Naive thymus-derived CD4-positive, alpha-beta T cell (primary cell): ENCODE results near the gene UBA3. TPM values are rescaled to one million over a fixed set of nuclear protein-coding genes. Genes with fewer than 3 reads are reported as not detected.

Source experiments
- ATAC-seq: fragments of 150-1000 bp; cut with Tn5 transposase; 2 replicates; pipeline ENCODE4 v1.10.0; 2021; ENCODE audit warnings: mild to moderate bottlenecking, moderate library complexity
- CTCF ChIA-PET: fragments of 350-600 bp; sonication (Branson Sonifier 250); formaldehyde crosslinking; loops from one replicate; lab custom pipeline; 2021; ENCODE audit warnings: antibody characterized with exemption; lab: Charles Lee
- POLR2A ChIA-PET: fragments of 350-600 bp; sonication (Branson Sonifier 250); formaldehyde crosslinking; loops from one replicate; lab custom pipeline; 2021; ENCODE audit warnings: antibody characterized with exemption, inconsistent platforms; lab: Charles Lee
- DNase-seq, 9 donors: peaks; one replicate each; pipeline versions ENCODE4 v3.0.0 to v3.0.0-alpha.2; 2020 to 2022; ENCODE audit warnings: mixed read lengths in 1 of 9
- H3K27ac ChIP-seq: one replicate; pipeline ENCODE4 v1.7.0; 2013; ENCODE audit warnings: mild to moderate bottlenecking, low read depth, low read length, moderate library complexity
- H3K27me3 ChIP-seq, 2 donors: one replicate each; pipeline ENCODE4 v1.7.0; 2013; ENCODE audit warnings: low read length in 2 of 2, mild to moderate bottlenecking in 2 of 2, moderate library complexity in 2 of 2; ENCODE audit not compliant: control insufficient read depth in 2 of 2, insufficient read depth in 2 of 2
- H3K36me3 ChIP-seq, 3 experiments: 1 replicate in 2 of 3; 2 replicates in 1 of 3; pipeline ENCODE4 v1.7.0; 2013; ENCODE audit warnings: low read length in 3 of 3, mild to moderate bottlenecking in 3 of 3, moderate library complexity in 1 of 3; ENCODE audit not compliant: insufficient read depth in 3 of 3, control insufficient read depth in 2 of 3
- H3K4me1 ChIP-seq, 2 donors: one replicate each; pipeline ENCODE4 v1.7.0; 2013; ENCODE audit warnings: low read length in 2 of 2, mild to moderate bottlenecking in 2 of 2, moderate library complexity in 1 of 2; ENCODE audit not compliant: control insufficient read depth in 2 of 2, insufficient read depth in 2 of 2
- H3K4me3 ChIP-seq: 2 replicates; pipeline ENCODE4 v1.7.0; 2013; ENCODE audit warnings: mild to moderate bottlenecking, low read length
- H3K9me3 ChIP-seq, 3 experiments: 1 replicate in 2 of 3; 2 replicates in 1 of 3; pipeline ENCODE4 v1.7.0; 2013; ENCODE audit warnings: low read length in 3 of 3; ENCODE audit not compliant: control insufficient read depth in 2 of 3
- H3K27ac Mint-ChIP-seq, 9 donors: one replicate each; pipeline ENCODE4 v1.8.0; 2020 to 2022; ENCODE audit warnings: mixed read lengths in 9 of 9, mild to moderate bottlenecking in 8 of 9, moderate library complexity in 5 of 9, inconsistent platforms in 2 of 9
- H3K27me3 Mint-ChIP-seq, 5 donors: one replicate each; pipeline ENCODE4 v1.8.0; 2021 to 2022; ENCODE audit warnings: mixed read lengths in 5 of 5, mild to moderate bottlenecking in 1 of 5
- H3K36me3 Mint-ChIP-seq, 5 donors: one replicate each; pipeline ENCODE4 v1.8.0; 2020 to 2022; ENCODE audit warnings: mixed read lengths in 5 of 5, mild to moderate bottlenecking in 3 of 5, inconsistent platforms in 1 of 5
- H3K4me1 Mint-ChIP-seq, 7 donors: one replicate each; pipeline ENCODE4 v1.8.0; 2020 to 2022; ENCODE audit warnings: mixed read lengths in 7 of 7, mild to moderate bottlenecking in 3 of 7, inconsistent platforms in 1 of 7
- H3K4me3 Mint-ChIP-seq, 10 donors: one replicate each; pipeline ENCODE4 v1.8.0; 2020 to 2022; ENCODE audit warnings: mild to moderate bottlenecking in 10 of 10, mixed read lengths in 10 of 10, moderate library complexity in 6 of 10, inconsistent platforms in 2 of 10
- H3K9me3 Mint-ChIP-seq, 11 donors: one replicate each; pipeline ENCODE4 v1.8.0; 2020 to 2022; ENCODE audit warnings: mixed read lengths in 11 of 11, mild to moderate bottlenecking in 4 of 11, inconsistent platforms in 1 of 11, moderate library complexity in 1 of 11
- intact Hi-C, 2 donors: fragments of 100-400 bp; cut with micrococcal nuclease; formaldehyde crosslinking; loops; one replicate each; pipeline ENCODE4 v1.15.1; 2023
- polyA plus RNA-seq, 2 donors: library from polyadenylated mRNA; unstranded; fragments of 300-500 nt; fragmentation: Illumina TruSeq; gene quantifications; one replicate each; pipeline ENCODE4 v1.2.3, GENCODE V29; 2021
- total RNA-seq, 6 experiments: library from RNA in 5 of 6; stranded (reverse) in 5 of 6; gene quantifications; 1 replicate in 5 of 6; 2 replicates in 1 of 6; pipeline ENCODE4 v1.2.3 and lab custom pipeline; 2021 to 2026

UBA3 gene
- total and polyA plus RNA-seq, 7 experiments from 2014 or later, result 36.6 to 120 (median 62.4) TPM

DNA sequence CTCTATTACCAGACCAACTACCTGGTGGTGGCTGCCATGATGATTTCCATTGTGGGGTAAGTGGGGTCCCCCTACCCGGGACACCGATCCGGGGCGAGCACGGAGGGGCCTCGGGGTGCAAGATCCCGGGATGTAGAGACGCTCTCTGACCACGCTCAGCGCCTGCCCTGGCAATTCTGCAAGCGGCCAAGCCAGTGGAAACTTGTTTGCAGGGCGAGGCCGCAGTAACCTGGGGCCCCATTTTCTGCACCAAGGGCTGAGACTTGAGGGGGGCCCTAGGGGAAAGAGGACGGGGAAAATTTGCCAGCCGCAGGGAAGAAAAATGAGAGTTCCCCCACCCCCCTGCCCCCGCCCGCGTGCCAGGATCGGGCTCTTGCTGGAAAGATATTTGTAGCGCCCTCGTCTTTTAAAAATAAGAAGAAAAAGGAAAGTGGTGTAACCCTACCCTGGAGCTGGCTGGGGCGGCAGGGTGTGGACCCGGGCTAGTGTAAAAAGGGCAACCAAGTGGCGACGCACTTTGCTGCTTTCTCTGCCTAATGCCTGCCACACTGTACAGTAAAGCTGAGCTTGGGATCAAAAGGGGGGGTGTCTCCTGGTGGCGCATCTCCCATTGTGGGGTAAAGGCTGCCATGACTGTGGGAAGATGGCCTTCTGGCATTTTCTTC lies 5.1 kb upstream of the UBA3 start:
- ChIA-PET CTCF (interaction anchor here (0.9 to 1.3 kb wide), 2 partner anchors 28 to 33 kb away, joined by 3 to 4 read pairs; no protein-coding TSS in a partner anchor), POLR2A (interaction anchor here (0.7 to 10.9 kb wide), 10 partner anchors 8 to 75 kb away, joined by 3 to 103 read pairs (median 4); partner anchors contain the start of genes EOGT and TMF1)
- Histone ChIP-seq H3K9me3 (no peaks in the 10 kb centered on the region), H3K4me1 (peaks cover 63% of the 10 kb centered on the region in 2 donors), H3K36me3 (peaks cover 0 to 5% (median 0%) of the 10 kb centered on the region in 3 experiments), H3K27me3 (no peaks in the 10 kb centered on the region), H3K4me3 (peak overlapping the region; percentile 89), H3K27ac (peak overlapping the region; percentile 76)
- DNase-seq (peak in 1 of 9 donors; percentile 19), ATAC-seq (no peak)
- no peaks in the 10 kb centered on the region for H3K27me3 Mint-ChIP-seq
- H3K9me3 Mint-ChIP-seq, result peaks cover 0 to 2% (median 0%) of the 10 kb centered on the region in 11 donors
- H3K27ac Mint-ChIP-seq, result peak overlapping the region; percentile 92 to 99 (median 98)
- peaks cover 51 to 77% (median 68%) of the 10 kb centered on the region in 7 donors for H3K4me1 Mint-ChIP-seq
- peaks cover 0 to 38% (median 17%) of the 10 kb centered on the region in 5 donors for H3K36me3 Mint-ChIP-seq
- peak overlapping the region; percentile 88 to 99 (median 97) for H3K4me3 Mint-ChIP-seq
- intact Hi-C loops, result loop anchor here (2.0 to 10.0 kb wide), 2 partner anchors 1430 to 1980 kb away; partner anchors contain the start of gene SUCLG2 (in 1 of the 2)

DNA sequence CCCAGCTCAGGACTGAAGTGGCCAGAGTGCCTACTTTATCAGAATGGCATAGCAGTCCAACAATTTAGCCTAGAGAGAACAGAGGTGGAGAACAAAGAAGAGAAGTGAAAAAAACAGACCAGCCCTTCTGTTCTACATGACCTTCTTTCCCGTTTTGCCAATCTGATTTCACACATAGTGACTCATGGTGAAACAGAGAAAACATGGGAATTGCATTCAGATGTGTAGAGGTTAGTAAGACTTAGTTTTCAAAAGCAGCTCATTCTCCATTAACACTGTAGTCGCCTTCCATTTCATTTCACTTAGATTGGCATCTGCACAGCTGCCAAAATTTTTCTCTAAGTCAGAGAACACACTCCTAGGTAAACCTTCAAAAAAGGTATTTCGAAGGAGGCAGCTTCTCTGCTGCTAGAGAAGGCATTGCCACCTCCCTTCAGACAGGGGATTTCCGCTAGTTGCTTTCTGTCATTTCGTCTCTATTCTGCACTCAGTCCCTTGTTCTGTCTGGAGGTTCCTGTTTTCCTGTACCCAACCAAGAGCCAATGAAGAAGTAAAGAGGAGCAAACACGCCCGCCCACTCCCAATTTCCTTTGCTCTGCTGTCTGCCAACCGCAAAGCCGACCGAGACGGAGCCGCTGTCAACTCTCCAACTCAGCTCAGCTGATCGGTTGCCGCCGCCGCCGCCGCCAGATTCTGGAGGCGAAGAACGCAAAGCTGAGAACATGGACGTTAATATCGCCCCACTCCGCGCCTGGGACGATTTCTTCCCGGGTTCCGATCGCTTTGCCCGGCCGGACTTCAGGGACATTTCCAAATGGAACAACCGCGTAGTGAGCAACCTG lies 4.4 kb upstream of the UBA3 start, which contains the start of gene ARL6IP5:
Gene ARL6IP5 (plus strand): TSS at position 612 of the 842 bp plus-strand sequence. CDS start 111 bp downstream, at position 723.
- CTCF ChIA-PET, result interaction anchor here (0.9 to 1.3 kb wide), 3 partner anchors 27 to 36 kb away, joined by 3 to 8 read pairs (median 4); no protein-coding TSS in a partner anchor

DNA sequence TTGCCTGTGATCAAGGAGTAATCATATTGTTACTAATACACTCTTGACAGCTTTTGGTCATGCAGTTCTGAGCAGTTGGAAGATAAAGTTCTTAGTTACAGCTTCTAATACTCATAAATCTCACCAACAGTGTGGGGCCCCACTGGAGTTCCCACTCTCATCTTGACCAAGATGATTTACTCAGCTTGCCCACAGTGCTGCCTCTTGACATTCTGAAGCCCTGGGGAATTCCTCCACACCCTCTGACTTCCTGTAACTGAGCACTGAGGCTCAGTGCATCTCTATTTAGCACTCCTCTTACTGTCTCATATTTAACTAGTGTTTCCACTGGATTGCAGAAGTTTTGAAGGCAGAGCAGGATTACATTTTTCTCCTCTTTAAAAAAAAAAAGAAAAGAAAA lies 2.6 kb upstream of the UBA3 start:
- H3K27ac Mint-ChIP-seq, result peak overlapping the region; percentile 89 to 99 (median 97)
- no peak overlapping the region for H3K4me3 ChIP-seq
- intact Hi-C loops, result loop anchor here in 1 of 2 donors (2.0 to 10.0 kb wide), 3 partner anchors 244 to 1982 kb away; partner anchors contain the start of gene SUCLG2
- no peaks in the 10 kb centered on the region for H3K27me3 ChIP-seq
- H3K36me3 Mint-ChIP-seq, result peaks cover 0 to 28% (median 5%) of the 10 kb centered on the region in 5 donors
- peak overlapping the region; percentile 55 to 98 (median 84) for H3K4me3 Mint-ChIP-seq
- peaks cover 52 to 72% (median 62%) of the 10 kb centered on the region in 7 donors for H3K4me1 Mint-ChIP-seq
- H3K27ac ChIP-seq, result peak overlapping the region; percentile 76
- H3K36me3 ChIP-seq, result peaks cover 0 to 5% (median 0%) of the 10 kb centered on the region in 3 experiments
- ChIA-PET CTCF (interaction anchor here (1.0 kb wide), 2 partner anchors 19 to 37 kb away, joined by 3 read pairs; no protein-coding TSS in a partner anchor), POLR2A (interaction anchor here (0.9 to 10.9 kb wide), 7 partner anchors 11 to 1428 kb away, joined by 4 to 103 read pairs (median 7); partner anchors contain the start of genes EOGT and TMF1)
- no peaks in the 10 kb centered on the region for H3K27me3 Mint-ChIP-seq
- ATAC-seq (peak; percentile 58), DNase-seq (peak in 4 of 9 donors; percentile 30 to 73 (median 50))
- H3K9me3 ChIP-seq, result no peaks in the 10 kb centered on the region
- peaks cover 0 to 2% (median 0%) of the 10 kb centered on the region in 11 donors for H3K9me3 Mint-ChIP-seq
- peaks cover 57 to 62% of the 10 kb centered on the region in 2 donors for H3K4me1 ChIP-seq

More for the DNA sequence above, 4.4 kb upstream of the UBA3 start, which contains the start of gene ARL6IP5:
- Mint-ChIP-seq H3K36me3 (peaks cover 0 to 31% (median 11%) of the 10 kb centered on the region in 5 donors), H3K4me3 (peak within 1 kb of the TSS; percentile 88 to 99 (median 97)), H3K27me3 (no peaks in the 10 kb centered on the region), H3K27ac (peak within 1 kb of the TSS; percentile 92 to 99 (median 98)), H3K9me3 (peaks cover 0 to 2% (median 0%) of the 10 kb centered on the region in 11 donors), H3K4me1 (peaks cover 44 to 72% (median 62%) of the 10 kb centered on the region in 7 donors)
- DNase-seq (peak; percentile 71 to 95 (median 93)), ATAC-seq (peak; percentile 84)
- no peaks in the 10 kb centered on the region for H3K9me3 ChIP-seq
- H3K4me3 ChIP-seq, result peak within 1 kb of the TSS; percentile 89
- peak within 1 kb of the TSS; percentile 76 for H3K27ac ChIP-seq
- H3K27me3 ChIP-seq, result no peaks in the 10 kb centered on the region
- H3K36me3 ChIP-seq, result peaks cover 0 to 5% (median 0%) of the 10 kb centered on the region in 3 experiments
- H3K4me1 ChIP-seq, result peaks cover 58% of the 10 kb centered on the region in 2 donors
- intact Hi-C loops, result loop anchor here (1.0 to 10.0 kb wide), 7 partner anchors 8 to 1980 kb away; partner anchors contain the start of genes SUCLG2 (in 2 of the 2), TMF1 (in 2 of the 2) and EOGT (in 1 of the 2)
- POLR2A ChIA-PET, result interaction anchor here (0.7 to 10.9 kb wide), 14 partner anchors 9 to 1346 kb away, joined by 3 to 103 read pairs (median 4); partner anchors contain the start of genes EOGT and TMF1

DNA sequence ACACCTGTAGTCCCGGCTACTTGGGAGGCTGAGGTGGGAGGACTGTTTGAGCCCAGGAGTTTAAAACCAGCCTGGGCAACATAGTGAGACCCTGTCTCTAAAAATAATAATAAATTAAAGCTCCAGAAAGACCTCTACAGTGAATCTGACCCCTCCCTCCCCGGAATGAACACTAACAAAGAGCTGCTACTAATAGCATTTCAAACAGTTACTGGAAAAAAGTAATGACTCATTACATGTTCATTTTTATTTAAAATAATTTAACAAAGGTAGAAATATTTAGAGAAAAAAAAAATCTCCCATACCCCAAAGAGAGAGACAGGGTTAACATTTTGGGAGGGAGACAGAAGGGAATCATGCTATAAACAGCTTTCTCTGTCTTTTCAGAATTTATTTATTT lies 2.2 kb upstream of the UBA3 start:
- peaks cover 53 to 72% (median 67%) of the 10 kb centered on the region in 7 donors for H3K4me1 Mint-ChIP-seq
- POLR2A ChIA-PET, result interaction anchor here (0.9 to 10.9 kb wide), 5 partner anchors 11 to 1427 kb away, joined by 5 to 103 read pairs (median 7); partner anchors contain the start of genes EOGT and TMF1
- H3K4me3 Mint-ChIP-seq, result peak overlapping the region in 8 of 10 donors; percentile 55 to 97 (median 84)
- no peak for ATAC-seq
- H3K9me3 ChIP-seq, result no peaks in the 10 kb centered on the region
- CTCF ChIA-PET, result interaction anchor here (1.0 kb wide), 1 partner anchor 38 kb away, joined by 3 read pairs; no protein-coding TSS in a partner anchor
- no peaks in the 10 kb centered on the region for H3K27me3 ChIP-seq
- peaks cover 0 to 29% (median 5%) of the 10 kb centered on the region in 5 donors for H3K36me3 Mint-ChIP-seq
- peaks cover 61 to 65% of the 10 kb centered on the region in 2 donors for H3K4me1 ChIP-seq
- peak overlapping the region; percentile 76 for H3K27ac ChIP-seq
- intact Hi-C loops, result loop anchor here in 1 of 2 donors (2.0 to 10.0 kb wide), 3 partner anchors 244 to 1982 kb away; partner anchors contain the start of gene SUCLG2
- peaks cover 0 to 2% (median 0%) of the 10 kb centered on the region in 11 donors for H3K9me3 Mint-ChIP-seq
- H3K27me3 Mint-ChIP-seq, result no peaks in the 10 kb centered on the region
- H3K4me3 ChIP-seq, result no peak overlapping the region
- H3K27ac Mint-ChIP-seq, result peak overlapping the region; percentile 89 to 99 (median 97)
- DNase-seq, result no peak
- H3K36me3 ChIP-seq, result peaks cover 0 to 5% (median 0%) of the 10 kb centered on the region in 3 experiments

DNA sequence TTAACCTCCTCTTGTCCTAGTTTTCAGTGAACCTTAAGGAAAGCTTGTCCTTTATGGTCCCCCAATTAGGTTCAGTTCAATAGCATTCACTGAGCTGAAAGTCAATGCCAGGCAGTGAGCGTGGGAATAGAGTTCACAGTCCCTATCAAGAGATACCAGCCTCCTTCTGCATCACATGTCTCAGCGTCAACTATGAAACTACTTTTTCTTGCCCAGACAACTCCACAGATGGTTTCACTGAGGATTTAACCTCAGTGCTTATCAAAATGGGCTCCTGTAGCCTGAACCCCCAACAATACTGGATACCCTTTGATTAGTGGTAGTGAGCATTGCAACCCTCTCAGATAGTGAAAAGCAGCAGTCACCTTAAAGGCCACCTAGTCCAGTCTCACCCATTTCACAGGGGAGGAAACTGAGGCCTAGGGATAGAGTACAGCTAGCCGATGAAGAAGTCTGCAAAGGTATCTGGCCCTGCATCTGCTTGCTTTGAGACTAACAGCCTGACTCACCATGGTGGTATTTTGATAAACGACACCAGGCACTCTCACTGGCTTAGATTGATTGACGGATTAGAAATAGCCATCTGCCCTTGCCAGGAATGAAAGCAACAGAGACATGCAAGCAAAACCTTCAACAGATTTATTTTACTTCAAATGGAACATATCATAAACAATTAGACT lies 1.6 kb upstream of the UBA3 start:
- intact Hi-C loops, result loop anchor here (2.0 to 10.0 kb wide), 4 partner anchors 13 to 1983 kb away; partner anchors contain the start of gene SUCLG2 (in 1 of the 2)
- Mint-ChIP-seq H3K36me3 (peaks cover 0 to 28% (median 5%) of the 10 kb centered on the region in 5 donors), H3K9me3 (peaks cover 0 to 2% (median 0%) of the 10 kb centered on the region in 11 donors), H3K4me1 (peaks cover 58 to 74% (median 71%) of the 10 kb centered on the region in 7 donors), H3K27me3 (no peaks in the 10 kb centered on the region), H3K27ac (peak overlapping the region; percentile 89 to 99 (median 97)), H3K4me3 (peak overlapping the region; percentile 11 to 95 (median 58))
- peaks cover 59 to 66% of the 10 kb centered on the region in 2 donors for H3K4me1 ChIP-seq
- no peak overlapping the region for H3K4me3 ChIP-seq
- no peaks in the 10 kb centered on the region for H3K27me3 ChIP-seq
- ATAC-seq (no peak), DNase-seq (no peak)
- H3K27ac ChIP-seq, result peak overlapping the region; percentile 76
- H3K36me3 ChIP-seq, result peaks cover 0 to 5% (median 0%) of the 10 kb centered on the region in 3 experiments
- CTCF ChIA-PET, result interaction anchor here (1.0 kb wide), 1 partner anchor 8 kb away, joined by 3 read pairs; no protein-coding TSS in a partner anchor
- no peaks in the 10 kb centered on the region for H3K9me3 ChIP-seq
- POLR2A ChIA-PET, result interaction anchor here (0.6 to 10.9 kb wide), 6 partner anchors 12 to 168 kb away, joined by 3 to 103 read pairs (median 6); partner anchors contain the start of genes EOGT and TMF1
